IPS DF 4.7 (cell line): ENCODE measurements around the gene TM4SF4.
"Not testable (repeated sequence)": the region's sequence is repeated elsewhere in the genome, so short reads cannot be mapped to it uniquely, and the experiment has no call there.

Source experiments
- DNase-seq: peaks from one replicate; pipeline ENCODE4 v3.0.0-alpha.2; 2013; ENCODE audit warnings: low spot score; ENCODE audit errors: extremely low read depth

The TM4SF4 gene

GRCh38 chr3:149474250-149474817, at the start of gene TM4SF4:
TSS of gene TM4SF4 (plus strand) at chr3:149474697. CDS start at chr3:149474878, 181 bp downstream.
- no peak for DNase-seq

GRCh38 chr3:149424918-149425317, 49.6 kb upstream of the TM4SF4 start:
- DNase-seq, result no peak

GRCh38 chr3:149426325-149426724, 48.2 kb upstream of the TM4SF4 start:
- DNase-seq, result no peak

- DNase-seq, result no peak
These were observed 46.4 kb upstream of the TM4SF4 start for GRCh38 chr3:149428087-149428486.

- no peak for DNase-seq
These were observed 44.3 kb upstream of the TM4SF4 start for GRCh38 chr3:149430216-149430615.

GRCh38 chr3:149432149-149432548, 42.3 kb upstream of the TM4SF4 start:
- no peak for DNase-seq

- DNase-seq, result no peak
These were observed 38.3 kb upstream of the TM4SF4 start for GRCh38 chr3:149435996-149436885.

- DNase-seq, result no peak
These were observed 37.2 kb upstream of the TM4SF4 start for GRCh38 chr3:149437286-149437685.

GRCh38 chr3:149437710-149438109, 36.8 kb upstream of the TM4SF4 start:
- DNase-seq, result no peak

- no peak for DNase-seq
These were observed 35.5 kb upstream of the TM4SF4 start for GRCh38 chr3:149438981-149439380.

- DNase-seq, result no peak
These were observed 32.9 kb upstream of the TM4SF4 start for GRCh38 chr3:149441642-149442041.

GRCh38 chr3:149442043-149442442, 32.5 kb upstream of the TM4SF4 start:
- DNase-seq, result no peak

GRCh38 chr3:149442851-149443544, 31.5 kb upstream of the TM4SF4 start:
- DNase-seq, result no peak

GRCh38 chr3:149443545-149443912, 31.0 kb upstream of the TM4SF4 start:
- DNase-seq, result no peak

- not testable (repeated sequence) for DNase-seq
These were observed 29.6 kb upstream of the TM4SF4 start for GRCh38 chr3:149444867-149445266.

- no peak for DNase-seq
These were observed 26.1 kb upstream of the TM4SF4 start for GRCh38 chr3:149448331-149448831.

- no peak for DNase-seq
These were observed 25.3 kb upstream of the TM4SF4 start for GRCh38 chr3:149449182-149449581.

GRCh38 chr3:149449799-149450198, 24.7 kb upstream of the TM4SF4 start:
- DNase-seq, result no peak

GRCh38 chr3:149450281-149450680, 24.2 kb upstream of the TM4SF4 start:
- no peak for DNase-seq

- DNase-seq, result no peak
These were observed 22.5 kb upstream of the TM4SF4 start for GRCh38 chr3:149452036-149452435.

GRCh38 chr3:149453140-149453805, 21.2 kb upstream of the TM4SF4 start:
- DNase-seq, result no peak

GRCh38 chr3:149454746-149455145, 19.8 kb upstream of the TM4SF4 start:
- DNase-seq, result no peak
